WTC11 (cell line): ENCODE measurements around the gene CDH18. TPM values are rescaled to one million over a fixed set of nuclear protein-coding genes. Genes with fewer than 3 reads are reported as not detected.

Experiments
- ATAC-seq: fragments of 200-7000 bp; cut with Tn5 transposase; 2 replicates; pipeline ENCODE4 v1.10.0; 2021; ENCODE audit warnings: mild to moderate bottlenecking, moderate library complexity
- CTCF ChIA-PET: fragments of 300-600 bp; sonication (Branson Sonifier 250); formaldehyde crosslinking; loops from one replicate; lab custom pipeline; 2021; ENCODE audit warnings: antibody characterized with exemption; lab: Charles Lee
- POLR2A ChIA-PET: fragments of 350-600 bp; sonication (Branson Sonifier 250); formaldehyde crosslinking; loops from one replicate; lab custom pipeline; 2021; ENCODE audit warnings: antibody characterized with exemption; lab: Charles Lee
- DNase-seq: peaks from one replicate; pipeline ENCODE4 v3.0.0; 2021; ENCODE audit warnings: low spot score
- H3K27ac Mint-ChIP-seq: 2 replicates; pipeline ENCODE4 v1.8.0; 2021; ENCODE audit warnings: mixed read lengths
- H3K27me3 Mint-ChIP-seq: 2 replicates; pipeline ENCODE4 v1.8.0; 2021; ENCODE audit warnings: low read depth, mild to moderate bottlenecking, moderate library complexity, mixed read lengths
- H3K36me3 Mint-ChIP-seq: 2 replicates; pipeline ENCODE4 v1.8.0; 2021; ENCODE audit warnings: mixed read lengths
- H3K4me1 Mint-ChIP-seq: 2 replicates; pipeline ENCODE4 v1.8.0; 2022; ENCODE audit warnings: mixed read lengths
- H3K4me3 Mint-ChIP-seq: 2 replicates; pipeline ENCODE4 v1.8.0; 2021; ENCODE audit warnings: mild to moderate bottlenecking, moderate library complexity, mixed read lengths
- H3K9me3 Mint-ChIP-seq: 2 replicates; pipeline ENCODE4 v1.8.0; 2021; ENCODE audit warnings: mixed read lengths
- ATF1 ChIP-seq: sonication (generic); formaldehyde crosslinking; IDR thresholded peaks from 2 replicates; pipeline ENCODE4 v1.8.1; 2023; ENCODE audit warnings: mild to moderate bottlenecking, moderate library complexity, missing genetic modification reagents
- CBFB ChIP-seq: sonication (generic); formaldehyde crosslinking; IDR thresholded peaks from 2 replicates; pipeline ENCODE4 v1.8.1; 2022; ENCODE audit warnings: mild to moderate bottlenecking, low read depth, missing genetic modification reagents
- FOXJ3 ChIP-seq: sonication (generic); formaldehyde crosslinking; IDR thresholded peaks from 2 replicates; pipeline ENCODE4 v1.9.0; 2021; ENCODE audit warnings: missing genetic modification reagents, mild to moderate bottlenecking, borderline replicate concordance
- FOXK1 ChIP-seq: sonication (generic); formaldehyde crosslinking; IDR thresholded peaks from 2 replicates; pipeline ENCODE4 v1.8.0; 2022; ENCODE audit warnings: mild to moderate bottlenecking, moderate library complexity, missing genetic modification reagents
- IRF2 ChIP-seq: sonication (generic); formaldehyde crosslinking; IDR thresholded peaks from 2 replicates; pipeline ENCODE4 v1.8.0; 2022; ENCODE audit warnings: low read depth, missing genetic modification reagents, borderline replicate concordance
- NFE2L1 ChIP-seq: sonication (generic); formaldehyde crosslinking; IDR thresholded peaks from 2 replicates; pipeline ENCODE4 v1.8.1; 2023; ENCODE audit warnings: missing genetic modification reagents
- NR3C1 ChIP-seq: sonication (generic); formaldehyde crosslinking; conservative IDR thresholded peaks from 2 replicates; pipeline ENCODE4 v1.8.1; 2023; ENCODE audit warnings: low read depth, mild to moderate bottlenecking, missing genetic modification reagents
- OVOL2 ChIP-seq: fragments of 250-450 bp; sonication (Bioruptor Pico); IDR thresholded peaks from 2 replicates; pipeline ENCODE4 v1.9.0; 2021; ENCODE audit warnings: mild to moderate bottlenecking, borderline replicate concordance
- PRDM15 ChIP-seq: sonication (generic); formaldehyde crosslinking; IDR thresholded peaks from 2 replicates; pipeline ENCODE4 v1.8.0; 2022; ENCODE audit warnings: missing genetic modification reagents
- PREB ChIP-seq: sonication (generic); formaldehyde crosslinking; IDR thresholded peaks from 2 replicates; pipeline ENCODE4 v1.8.1; 2022; ENCODE audit warnings: mild to moderate bottlenecking, missing genetic modification reagents, moderate library complexity, borderline replicate concordance
- SMAD3 ChIP-seq: sonication (generic); formaldehyde crosslinking; IDR thresholded peaks from 2 replicates; pipeline ENCODE4 v1.8.0; 2022; ENCODE audit warnings: missing genetic modification reagents, mild to moderate bottlenecking, borderline replicate concordance
- SOX15 ChIP-seq: fragments of 250-450 bp; sonication (Bioruptor Pico); IDR thresholded peaks from 2 replicates; pipeline ENCODE4 v1.9.0; 2021; ENCODE audit warnings: mild to moderate bottlenecking
- TCF7 ChIP-seq: sonication (generic); formaldehyde crosslinking; IDR thresholded peaks from 2 replicates; pipeline ENCODE4 v1.8.0; 2022; ENCODE audit warnings: mild to moderate bottlenecking, low read depth, missing genetic modification reagents, moderate library complexity
- ZNF232 ChIP-seq: sonication (generic); formaldehyde crosslinking; IDR thresholded peaks from 2 replicates; pipeline ENCODE4 v1.8.0; 2022; ENCODE audit warnings: mild to moderate bottlenecking, missing genetic modification reagents
- ZNF317 ChIP-seq: sonication (generic); formaldehyde crosslinking; IDR thresholded peaks from 2 replicates; pipeline ENCODE4 v1.8.1; 2023; ENCODE audit warnings: low read depth, mild to moderate bottlenecking, moderate library complexity, missing genetic modification reagents, borderline replicate concordance
- ZNF416 ChIP-seq: fragments of 250-450 bp; sonication (Bioruptor Pico); IDR thresholded peaks from 2 replicates; pipeline ENCODE4 v1.9.0; 2021; ENCODE audit warnings: mild to moderate bottlenecking, inconsistent platforms
- total RNA-seq: library from RNA; stranded (reverse); gene quantifications from 3 replicates; pipeline ENCODE4 v1.2.3, GENCODE V29; 2021
- TF ChIP-seq, protein P1 (sequence below): sonication (generic); formaldehyde crosslinking; IDR thresholded peaks from 2 replicates; pipeline ENCODE4 v1.8.0; 2022; ENCODE audit warnings: mild to moderate bottlenecking, missing genetic modification reagents
- TF ChIP-seq, protein P2 (sequence below): fragments of 250-450 bp; sonication (Bioruptor Pico); IDR thresholded peaks from 2 replicates; pipeline ENCODE4 v2.1.2; 2022; ENCODE audit warnings: mild to moderate bottlenecking, moderate library complexity
- TF ChIP-seq, protein P3 (sequence below): sonication (generic); formaldehyde crosslinking; conservative IDR thresholded peaks from 2 replicates; pipeline ENCODE4 v1.8.1; 2022; ENCODE audit warnings: mild to moderate bottlenecking, missing genetic modification reagents
- TF ChIP-seq, protein P4 (sequence below): fragments of 250-450 bp; sonication (Bioruptor Pico); IDR thresholded peaks from 2 replicates; pipeline ENCODE4 v1.9.0; 2021; ENCODE audit warnings: moderate library complexity, mild to moderate bottlenecking, inconsistent platforms, borderline replicate concordance

Gene CDH18
- total RNA-seq, 1 experiment from 2014 or later: 0.24 TPM

DNA sequence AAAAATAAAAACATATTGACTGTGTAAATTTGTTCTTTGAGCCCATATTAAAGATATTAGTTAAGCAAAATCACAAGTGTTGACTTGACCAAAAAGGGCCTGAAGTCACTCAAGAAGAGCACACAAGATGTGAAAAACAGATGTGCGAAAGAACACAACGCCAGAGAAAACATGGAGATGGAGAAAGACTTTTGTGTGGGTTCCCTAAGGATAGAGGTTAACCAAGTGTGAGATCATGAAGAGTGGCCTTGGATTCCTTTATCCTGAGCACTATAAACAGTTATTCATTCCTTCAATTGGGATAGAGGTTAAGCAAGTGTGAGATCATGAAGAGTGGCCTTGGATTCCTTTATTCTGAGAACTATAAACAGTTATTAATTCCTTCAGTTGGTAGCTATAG, 361.8 kb downstream of the CDH18 start:
- Mint-ChIP-seq H3K4me1 (no peaks in the 10 kb centered on the region), H3K36me3 (no peaks in the 10 kb centered on the region), H3K27ac (no peak overlapping the region), H3K27me3 (no peaks in the 10 kb centered on the region; the same call in 1 of the 2 replicates), H3K9me3 (no peaks in the 10 kb centered on the region), H3K4me3 (no peak overlapping the region)
- ChIA-PET CTCF (no interaction called here), POLR2A (no interaction called here)
- DNase-seq (no peak), ATAC-seq (no peak)
- TF ChIP-seq FOXJ3 (CRISPR knock-in tag) (no peak), SOX15 (no peak), ZNF416 (CRISPR knock-in tag) (no peak), IRF2 (CRISPR knock-in tag) (no peak)
- TF ChIP-seq, protein P1, sequence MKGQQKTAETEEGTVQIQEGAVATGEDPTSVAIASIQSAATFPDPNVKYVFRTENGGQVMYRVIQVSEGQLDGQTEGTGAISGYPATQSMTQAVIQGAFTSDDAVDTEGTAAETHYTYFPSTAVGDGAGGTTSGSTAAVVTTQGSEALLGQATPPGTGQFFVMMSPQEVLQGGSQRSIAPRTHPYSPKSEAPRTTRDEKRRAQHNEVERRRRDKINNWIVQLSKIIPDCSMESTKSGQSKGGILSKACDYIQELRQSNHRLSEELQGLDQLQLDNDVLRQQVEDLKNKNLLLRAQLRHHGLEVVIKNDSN: no peak
- TF ChIP-seq, protein P2, sequence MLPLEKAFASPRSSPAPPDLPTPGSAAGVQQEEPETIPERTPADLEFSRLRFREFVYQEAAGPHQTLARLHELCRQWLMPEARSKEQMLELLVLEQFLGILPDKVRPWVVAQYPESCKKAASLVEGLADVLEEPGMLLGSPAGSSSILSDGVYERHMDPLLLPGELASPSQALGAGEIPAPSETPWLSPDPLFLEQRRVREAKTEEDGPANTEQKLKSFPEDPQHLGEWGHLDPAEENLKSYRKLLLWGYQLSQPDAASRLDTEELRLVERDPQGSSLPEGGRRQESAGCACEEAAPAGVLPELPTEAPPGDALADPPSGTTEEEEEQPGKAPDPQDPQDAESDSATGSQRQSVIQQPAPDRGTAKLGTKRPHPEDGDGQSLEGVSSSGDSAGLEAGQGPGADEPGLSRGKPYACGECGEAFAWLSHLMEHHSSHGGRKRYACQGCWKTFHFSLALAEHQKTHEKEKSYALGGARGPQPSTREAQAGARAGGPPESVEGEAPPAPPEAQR (CRISPR knock-in tag): no peak

GRCh38 chr5:19625562-19625961, 362.4 kb downstream of the CDH18 start:
- no peak for TF ChIP-seq NFE2L1
- TF ChIP-seq ZNF317 (CRISPR knock-in tag): no peak
- no peak for TF ChIP-seq PREB (CRISPR knock-in tag)
- TF ChIP-seq, protein P3, sequence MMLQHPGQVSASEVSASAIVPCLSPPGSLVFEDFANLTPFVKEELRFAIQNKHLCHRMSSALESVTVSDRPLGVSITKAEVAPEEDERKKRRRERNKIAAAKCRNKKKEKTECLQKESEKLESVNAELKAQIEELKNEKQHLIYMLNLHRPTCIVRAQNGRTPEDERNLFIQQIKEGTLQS (CRISPR knock-in tag): no peak
- no peak for TF ChIP-seq NR3C1
- no peak for TF ChIP-seq CBFB (CRISPR knock-in tag)
- TF ChIP-seq, protein P2 (CRISPR knock-in tag): no peak
- no peak for TF ChIP-seq FOXK1
- TF ChIP-seq PRDM15: no peak
- TF ChIP-seq OVOL2 (CRISPR knock-in tag): no peak
- TF ChIP-seq ZNF232 (CRISPR knock-in tag): no peak
- no peak for TF ChIP-seq SMAD3
- no peak for TF ChIP-seq ZNF416 (CRISPR knock-in tag)
- no peak for TF ChIP-seq TCF7 (CRISPR knock-in tag)
- TF ChIP-seq, protein P4, sequence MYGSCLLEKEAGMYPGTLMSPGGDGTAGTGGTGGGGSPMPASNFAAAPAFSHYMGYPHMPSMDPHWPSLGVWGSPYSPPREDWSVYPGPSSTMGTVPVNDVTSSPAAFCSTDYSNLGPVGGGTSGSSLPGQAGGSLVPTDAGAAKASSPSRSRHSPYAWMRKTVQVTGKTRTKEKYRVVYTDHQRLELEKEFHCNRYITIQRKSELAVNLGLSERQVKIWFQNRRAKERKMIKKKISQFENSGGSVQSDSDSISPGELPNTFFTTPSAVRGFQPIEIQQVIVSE (CRISPR knock-in tag): no peak
- TF ChIP-seq ATF1 (CRISPR knock-in tag): no peak
- Mint-ChIP-seq H3K4me1 (no peaks in the 10 kb centered on the region), H3K27ac (no peak overlapping the region), H3K9me3 (no peaks in the 10 kb centered on the region), H3K27me3 (no peaks in the 10 kb centered on the region; the same call in 1 of the 2 replicates), H3K4me3 (no peak overlapping the region), H3K36me3 (no peaks in the 10 kb centered on the region)
- CTCF ChIA-PET: no interaction called here
- DNase-seq (no peak), ATAC-seq (no peak)
- POLR2A ChIA-PET: no interaction called here
